NCI-H1092 treated with DMSO at 0.1 percent for 48 hours (cell line): Measurements from ENCODE around the gene NTRK3.

Experiments used
- DNase-seq: peaks from one replicate; lab custom pipeline; 2025; lab: John Stamatoyannopoulos, UW

NTRK3 gene

GRCh38 chr15:88118741-88119140, 137.8 kb downstream of the NTRK3 start:
- DNase-seq, result no peak

- DNase-seq, result no peak
These were observed 138.5 kb downstream of the NTRK3 start for GRCh38 chr15:88118035-88118434.

- no peak for DNase-seq
These were observed 140.9 kb downstream of the NTRK3 start for GRCh38 chr15:88115486-88116152.

GRCh38 chr15:88113613-88114308, 142.8 kb downstream of the NTRK3 start:
- DNase-seq, result no peak

GRCh38 chr15:88108991-88109390, 147.5 kb downstream of the NTRK3 start:
- peak; percentile 44 for DNase-seq

GRCh38 chr15:88108477-88108876, 148.1 kb downstream of the NTRK3 start:
- DNase-seq, result no peak

- DNase-seq, result no peak
These were observed 150.5 kb downstream of the NTRK3 start for GRCh38 chr15:88106074-88106473.

GRCh38 chr15:88104357-88104756, 152.2 kb downstream of the NTRK3 start:
- no peak for DNase-seq

- DNase-seq, result no peak
These were observed 156.4 kb downstream of the NTRK3 start for GRCh38 chr15:88100181-88100580.

- DNase-seq, result no peak
These were observed 158.2 kb downstream of the NTRK3 start for GRCh38 chr15:88098361-88098760.

- DNase-seq, result no peak
These were observed 165.0 kb downstream of the NTRK3 start for GRCh38 chr15:88091444-88092016.

GRCh38 chr15:88090481-88091011, 166.0 kb downstream of the NTRK3 start:
- peak; percentile 9 for DNase-seq

GRCh38 chr15:88089731-88090130, 166.8 kb downstream of the NTRK3 start:
- DNase-seq, result no peak

- DNase-seq, result no peak
These were observed 167.4 kb downstream of the NTRK3 start for GRCh38 chr15:88089024-88089620.

GRCh38 chr15:88083811-88084760, 172.5 kb downstream of the NTRK3 start:
- no peak for DNase-seq

- no peak for DNase-seq
These were observed 175.9 kb downstream of the NTRK3 start for GRCh38 chr15:88080616-88081015.

GRCh38 chr15:88077296-88078020, 179.1 kb downstream of the NTRK3 start:
- DNase-seq, result no peak

GRCh38 chr15:88076328-88076727, 180.2 kb downstream of the NTRK3 start:
- no peak for DNase-seq

GRCh38 chr15:88075102-88075501, 181.4 kb downstream of the NTRK3 start:
- DNase-seq, result no peak

- no peak for DNase-seq
These were observed 182.2 kb downstream of the NTRK3 start for GRCh38 chr15:88074386-88074785.

- DNase-seq, result no peak
These were observed 183.2 kb downstream of the NTRK3 start for GRCh38 chr15:88073391-88073691.
